ENCODE data around the gene AKAP13.

AKAP13 gene

GRCh38 chr15:85741021-85741421 is 360.6 kb downstream of the AKAP13 start:
- no peak for DNase-seq (ENCODE audit: low read depth)

- no peak for DNase-seq (ENCODE audit: low read depth)
Observed at GRCh38 chr15:85741662-85742061, 361.3 kb downstream of the AKAP13 start.

- no peak for DNase-seq (ENCODE audit: low read depth)
Observed at GRCh38 chr15:85742186-85742821, 361.9 kb downstream of the AKAP13 start.

- DNase-seq (ENCODE audit: low read depth): no peak
Observed at GRCh38 chr15:85743392-85744055, 363.1 kb downstream of the AKAP13 start.

- no peak for DNase-seq (ENCODE audit: low read depth)
Observed at GRCh38 chr15:85744579-85744978, 364.2 kb downstream of the AKAP13 start.

- DNase-seq (ENCODE audit: low read depth): no peak
Observed at GRCh38 chr15:85745023-85745422, 364.6 kb downstream of the AKAP13 start.

- no peak for DNase-seq (ENCODE audit: low read depth)
Observed at GRCh38 chr15:85745525-85746150, 365.2 kb downstream of the AKAP13 start.

- DNase-seq (ENCODE audit: low read depth): no peak
Observed at GRCh38 chr15:85746641-85747040, 366.2 kb downstream of the AKAP13 start.

GRCh38 chr15:85748176-85748575 is 367.8 kb downstream of the AKAP13 start:
- DNase-seq (ENCODE audit: low read depth): no peak

GRCh38 chr15:85748729-85749128 is 368.3 kb downstream of the AKAP13 start:
- DNase-seq (ENCODE audit: low read depth): no peak

GRCh38 chr15:85749261-85750151 is 369.1 kb downstream of the AKAP13 start:
- no peak for DNase-seq (ENCODE audit: low read depth)

- no peak for DNase-seq (ENCODE audit: low read depth)
Observed at GRCh38 chr15:85750319-85751290, 370.2 kb downstream of the AKAP13 start.

GRCh38 chr15:85751291-85752123 is 371.1 kb downstream of the AKAP13 start:
- DNase-seq (ENCODE audit: low read depth): no peak

GRCh38 chr15:85752124-85752475 is 371.7 kb downstream of the AKAP13 start:
- no peak for DNase-seq (ENCODE audit: low read depth)

GRCh38 chr15:85752491-85752961 is 372.1 kb downstream of the AKAP13 start:
- no peak for DNase-seq (ENCODE audit: low read depth)

- DNase-seq (ENCODE audit: low read depth): no peak
Observed at GRCh38 chr15:85753261-85753660, 372.9 kb downstream of the AKAP13 start.

GRCh38 chr15:85753791-85754452 is 373.5 kb downstream of the AKAP13 start:
- no peak for DNase-seq (ENCODE audit: low read depth)

GRCh38 chr15:85754989-85755388 is 374.6 kb downstream of the AKAP13 start:
- DNase-seq (ENCODE audit: low read depth): no peak

GRCh38 chr15:85755471-85755870 is 375.1 kb downstream of the AKAP13 start:
- DNase-seq (ENCODE audit: low read depth): no peak

- no peak for DNase-seq (ENCODE audit: low read depth)
Observed at GRCh38 chr15:85755942-85756341, 375.5 kb downstream of the AKAP13 start.
